HCT116 (cell line): ENCODE measurements around the gene ZNF3. TPM values are rescaled to one million over a fixed set of nuclear protein-coding genes. Genes with fewer than 3 reads are reported as not detected.

Experiments used
- ATAC-seq: fragments of 200-7000 bp; cut with Tn5 transposase; 2 replicates; pipeline ENCODE4 v1.9.1; 2020; ENCODE audit warnings: mild to moderate bottlenecking, moderate library complexity
- BruUV-seq: library from RNA; stranded (reverse); fragments of 400-500 nt; replicated peaks from 2 replicates; lab custom pipeline; 2021; lab: Mats Ljungman, UMichigan
- CTCF ChIA-PET: fragments of 300-600 bp; sonication (Branson Sonifier 250); formaldehyde crosslinking; loops from one replicate; lab custom pipeline; 2021; ENCODE audit warnings: antibody characterized with exemption; lab: Charles Lee
- POLR2A ChIA-PET: fragments of 300-600, 350-600 bp; sonication (Branson Sonifier 250); formaldehyde crosslinking; loops from one replicate; lab custom pipeline; 2021; ENCODE audit warnings: antibody characterized with exemption; lab: Charles Lee
- RAD21 ChIA-PET, 2 experiments: fragments of 300-600 bp; sonication (Branson Sonifier 250); formaldehyde crosslinking; loops; one replicate each; lab custom pipeline; 2023; ENCODE audit warnings: low total read pairs in 2 of 2; ENCODE audit not compliant: uncharacterized antibody in 2 of 2, unreplicated experiment in 2 of 2, low non-redundant PET in 1 of 2; lab: Charles Lee
- DNase-seq: peaks from one replicate; pipeline ENCODE4 v3.0.0-alpha.2; 2010; ENCODE audit warnings: low read depth, low spot score
- H2AFZ ChIP-seq: fragments of 200-600 bp; shearing (Covaris generic), sonication (generic); 2 replicates; pipeline ENCODE4 v1.6.1; 2017; ENCODE audit warnings: low read depth, mixed run types, mixed read lengths, antibody characterized with exemption, low read length; ENCODE audit not compliant: poor library complexity, severe bottlenecking
- H3K27ac ChIP-seq: 2 replicates; pipeline ENCODE4 v1.5.1; 2012; ENCODE audit warnings: low read depth, low read length
- H3K27me3 ChIP-seq: fragments of 200-600 bp; sonication (generic); 2 replicates; pipeline ENCODE4 v1.6.1; 2016; ENCODE audit warnings: mixed run types, low read length, mixed read lengths; ENCODE audit not compliant: insufficient read depth
- H3K36me3 ChIP-seq, 2 experiments: fragments of 200-500 bp in 1 of 2; fragments of 200-600 bp in 1 of 2; sonication (Bioruptor generic) in 1 of 2; sonication (generic) in 1 of 2; 2 replicates each; pipeline versions ENCODE4 v1.5.1 to v1.6.1; 2014 to 2016; ENCODE audit warnings: low read length in 2 of 2, inconsistent platforms in 1 of 2, mixed read lengths in 1 of 2, mixed run types in 1 of 2; ENCODE audit not compliant: insufficient read depth in 2 of 2, control insufficient read depth in 1 of 2
- H3K4me1 ChIP-seq, 2 experiments: fragments of 200-600 bp in 1 of 2; sonication (generic) in 1 of 2; 2 replicates each; pipeline versions ENCODE4 v1.5.1 to v1.6.1; 2012 to 2017; ENCODE audit warnings: low read length in 2 of 2, inconsistent platforms in 1 of 2, mild to moderate bottlenecking in 1 of 2, mixed read lengths in 1 of 2, mixed run types in 1 of 2, moderate library complexity in 1 of 2; ENCODE audit not compliant: insufficient read depth in 2 of 2, control insufficient read depth in 1 of 2
- H3K4me2 ChIP-seq: fragments of 200-600 bp; sonication (generic); 2 replicates; pipeline ENCODE4 v1.6.1; 2017; ENCODE audit warnings: mixed run types, low read length, mixed read lengths
- H3K4me3 ChIP-seq, 2 experiments: fragments of 200-600 bp in 1 of 2; sonication (generic) in 1 of 2; replicated peaks in 1 of 2; 2 replicates each; pipeline ENCODE4 v1.5.1; 2011 to 2016; ENCODE audit warnings: low read length in 2 of 2, control low read depth in 1 of 2, low read depth in 1 of 2, mild to moderate bottlenecking in 1 of 2, mixed read lengths in 1 of 2, mixed run types in 1 of 2
- H3K79me2 ChIP-seq: fragments of 200-600 bp; sonication (generic); 2 replicates; pipeline ENCODE4 v1.6.1; 2017; ENCODE audit warnings: mild to moderate bottlenecking, mixed run types, low read length, moderate library complexity, mixed read lengths; ENCODE audit not compliant: insufficient read depth
- H3K9ac ChIP-seq: fragments of 200-600 bp; sonication (generic); 2 replicates; pipeline ENCODE4 v1.6.1; 2016; ENCODE audit warnings: low read length, mixed read lengths
- H3K9me2 ChIP-seq: fragments of 200-600 bp; sonication (generic), shearing (Covaris generic); 2 replicates; pipeline ENCODE4 v1.6.1; 2017; ENCODE audit warnings: mixed run types, mild to moderate bottlenecking, moderate library complexity; ENCODE audit not compliant: insufficient read depth
- H3K9me3 ChIP-seq, 2 experiments: fragments of 200-500 bp in 1 of 2; fragments of 200-600 bp in 1 of 2; sonication (Bioruptor generic) in 1 of 2; sonication (generic) in 1 of 2; 2 replicates each; pipeline ENCODE4 v1.6.1; 2014 to 2017; ENCODE audit warnings: low read length in 2 of 2, mixed read lengths in 2 of 2, inconsistent platforms in 1 of 2, low read depth in 1 of 2, mild to moderate bottlenecking in 1 of 2, mixed run types in 1 of 2, moderate library complexity in 1 of 2; ENCODE audit not compliant: control insufficient read depth in 1 of 2, insufficient read depth in 1 of 2
- H4K20me1 ChIP-seq: fragments of 200-600 bp; sonication (generic), shearing (Covaris generic); 2 replicates; pipeline ENCODE4 v1.6.1; 2017; ENCODE audit warnings: mixed run types, mild to moderate bottlenecking, moderate library complexity; ENCODE audit not compliant: insufficient read depth
- CTCF ChIP-seq, 3 experiments: fragments of 200-600 bp in 1 of 3; sonication (generic) in 1 of 3; IDR thresholded peaks in 2 of 3; conservative IDR thresholded peaks in 1 of 3; 2 replicates each; pipeline ENCODE4 v1.5.1; 2012 to 2017; ENCODE audit warnings: low read depth in 2 of 3, low read length in 2 of 3, antibody characterized with exemption in 1 of 3, borderline replicate concordance in 1 of 3, control low read depth in 1 of 3, mild to moderate bottlenecking in 1 of 3, mixed read lengths in 1 of 3, mixed run types in 1 of 3, moderate library complexity in 1 of 3; ENCODE audit not compliant: insufficient read depth in 1 of 3
- REST ChIP-seq: IDR thresholded peaks from 2 replicates; pipeline ENCODE4 v1.6.1; 2012; ENCODE audit warnings: low read depth
- intact Hi-C: fragments of 100-400 bp; cut with micrococcal nuclease; formaldehyde crosslinking; loops from 2 replicates; pipeline ENCODE4 v1.10.0; 2022
- total RNA-seq: library from RNA; stranded (reverse); gene quantifications from one replicate; pipeline ENCODE4 v1.2.1, GENCODE V29; 2021; ENCODE audit not compliant: unreplicated experiment

The ZNF3 gene
- total RNA-seq, 1 experiment from 2014 or later: 28.2 TPM

- intact Hi-C loops: no loop called here
- Histone ChIP-seq H3K4me3 (no peak overlapping the region), H3K36me3 (peaks cover 3 to 28% of the 10 kb centered on the region in 2 experiments; a peak in 3 of 4 replicates), H3K27ac (no peak overlapping the region), H3K9me2 (no peaks in the 10 kb centered on the region), H3K79me2 (no peaks in the 10 kb centered on the region), H2AFZ (no peak overlapping the region), H3K4me2 (no peak overlapping the region), H3K27me3 (no peaks in the 10 kb centered on the region), H4K20me1 (no peaks in the 10 kb centered on the region)
- BruUV-seq: no TSS peak
- no peak for DNase-seq
- POLR2A ChIA-PET: no interaction called here
- TF ChIP-seq CTCF (IDR thresholded peaks at IDR 0.05 in 2 of 3, conservative IDR thresholded peaks at IDR 0.05 in 1 of 3; ENCODE audit: borderline replicate concordance in 1 of 3, insufficient read depth in 1 of 3, low read depth in 2 of 3, low read length in 2 of 3) (peak in 2 of 3 experiments; percentile 24 to 31; a peak in 2 of 6 replicates), REST (no peak)
- TF ChIP-seq, all 23 proteins: peak for 1
- Histone ChIP-seq H3K4me1 (no peaks in the 10 kb centered on the region), H3K9ac (no peak overlapping the region), H3K9me3 (no peaks in the 10 kb centered on the region)
- ChIA-PET RAD21 (no interaction called here), CTCF (no interaction called here)
- ATAC-seq: peak; percentile 63
Measured at GRCh38 chr7:100109521-100110163, 28.1 kb upstream of the ZNF3 start.
